ENCODE results near the gene CERK. TPM values are rescaled to one million over a fixed set of nuclear protein-coding genes. Genes with fewer than 3 reads are reported as not detected.

CERK gene
- total RNA-seq, 4 donors from 2014 or later = 37.3 to 51.1 (median 48.0) TPM

DNA sequence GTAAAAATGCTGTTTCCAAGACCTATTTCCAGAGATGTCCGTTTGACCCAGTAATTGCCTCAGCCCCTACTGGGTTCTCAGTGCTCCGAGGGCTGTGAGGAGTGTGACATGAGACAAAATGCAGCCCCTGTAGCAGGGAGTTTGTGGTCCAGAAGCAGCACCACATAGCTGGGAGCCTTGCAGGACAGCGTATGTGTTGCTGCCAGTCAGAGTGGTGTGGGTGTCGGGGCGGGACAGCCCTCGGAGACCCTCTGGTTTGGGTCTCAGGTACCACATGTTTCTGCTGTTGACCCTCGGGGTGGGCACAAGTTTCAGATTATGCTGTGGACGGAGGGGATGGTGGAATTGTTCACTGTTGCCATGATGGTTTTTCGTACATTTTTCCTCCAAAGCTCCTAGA is 41.6 kb upstream of the CERK start:
- intact Hi-C loops (cut with DNase I) = no loop called here
- Histone ChIP-seq H3K27me3 (no peaks in the 10 kb centered on the region), H3K4me1 (peaks cover 30 to 34% (median 32%) of the 10 kb centered on the region in 4 donors), H3K9me3 (no peaks in the 10 kb centered on the region), H3K27ac (replicated peaks in 1 of 4) (no peak overlapping the region), H3K4me3 (no peak overlapping the region), H3K36me3 (no peaks in the 10 kb centered on the region)
- WGBS = 83% methylated on average over 7 of the region's 9 CpGs
- no peak for DNase-seq (ENCODE audit: extremely low spot score)
- no peak for TF ChIP-seq POLR2AphosphoS5 (IDR thresholded peaks at IDR 0.05)
- no peak for TF ChIP-seq CTCF (IDR thresholded peaks at IDR 0.05)
- no peak for TF ChIP-seq EP300 (IDR thresholded peaks at IDR 0.05)
- no peak for TF ChIP-seq POLR2A (IDR thresholded peaks at IDR 0.05; ENCODE audit: low read depth)

DNA sequence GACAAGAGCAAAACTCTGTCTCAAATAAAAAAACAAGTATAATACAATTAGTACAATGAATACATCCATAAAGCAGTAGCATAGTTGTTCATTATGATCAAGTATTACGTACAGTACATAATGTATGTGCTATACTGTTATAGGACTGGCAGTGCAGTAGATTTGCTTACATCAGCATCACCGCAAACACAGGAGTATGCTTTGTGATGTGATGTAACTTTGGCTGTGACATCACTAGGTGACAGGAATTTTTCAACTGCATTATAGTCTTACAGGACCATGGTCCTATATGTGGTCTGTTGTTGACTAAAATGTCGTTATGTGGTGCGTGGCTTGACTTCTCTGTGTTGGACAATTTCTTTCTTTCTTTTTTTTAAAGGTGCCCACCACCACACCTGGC is 41.0 kb upstream of the CERK start:
- H3K36me3 ChIP-seq = no peaks in the 10 kb centered on the region
- H3K9me3 ChIP-seq = no peaks in the 10 kb centered on the region
- peaks cover 36 to 41% (median 38%) of the 10 kb centered on the region in 4 donors for H3K4me1 ChIP-seq
- no peak overlapping the region for H3K27ac ChIP-seq (replicated peaks in 1 of 4)
- H3K4me3 ChIP-seq = no peak overlapping the region
- DNase-seq (ENCODE audit: extremely low spot score) = no peak
- intact Hi-C loops (cut with DNase I) = no loop called here
- TF ChIP-seq POLR2AphosphoS5 (IDR thresholded peaks at IDR 0.05) = no peak
- no peak for TF ChIP-seq EP300 (IDR thresholded peaks at IDR 0.05)
- no peak for TF ChIP-seq POLR2A (IDR thresholded peaks at IDR 0.05; ENCODE audit: low read depth)
- TF ChIP-seq CTCF (IDR thresholded peaks at IDR 0.05) = no peak
- WGBS = 91% methylated on average over 3 of the region's 4 CpGs
- no peaks in the 10 kb centered on the region for H3K27me3 ChIP-seq

- H3K36me3 ChIP-seq = no peaks in the 10 kb centered on the region
- H3K9me3 ChIP-seq = no peaks in the 10 kb centered on the region
- intact Hi-C loops (cut with DNase I) = no loop called here
- peaks cover 47 to 55% (median 52%) of the 10 kb centered on the region in 4 donors for H3K4me1 ChIP-seq
- 62% methylated on average over 8 of the region's 11 CpGs for WGBS
- H3K27ac ChIP-seq (replicated peaks in 1 of 4) = no peak overlapping the region
- no peak for DNase-seq (ENCODE audit: extremely low spot score)
- H3K27me3 ChIP-seq = no peaks in the 10 kb centered on the region
- H3K4me3 ChIP-seq = no peak overlapping the region
- no peak for TF ChIP-seq CTCF (IDR thresholded peaks at IDR 0.05)
- TF ChIP-seq EP300 (IDR thresholded peaks at IDR 0.05) = no peak
- no peak for TF ChIP-seq POLR2A (IDR thresholded peaks at IDR 0.05; ENCODE audit: low read depth)
- TF ChIP-seq POLR2AphosphoS5 (IDR thresholded peaks at IDR 0.05) = no peak
Measured at GRCh38 chr22:46777609-46777970, 39.5 kb upstream of the CERK start.

DNA sequence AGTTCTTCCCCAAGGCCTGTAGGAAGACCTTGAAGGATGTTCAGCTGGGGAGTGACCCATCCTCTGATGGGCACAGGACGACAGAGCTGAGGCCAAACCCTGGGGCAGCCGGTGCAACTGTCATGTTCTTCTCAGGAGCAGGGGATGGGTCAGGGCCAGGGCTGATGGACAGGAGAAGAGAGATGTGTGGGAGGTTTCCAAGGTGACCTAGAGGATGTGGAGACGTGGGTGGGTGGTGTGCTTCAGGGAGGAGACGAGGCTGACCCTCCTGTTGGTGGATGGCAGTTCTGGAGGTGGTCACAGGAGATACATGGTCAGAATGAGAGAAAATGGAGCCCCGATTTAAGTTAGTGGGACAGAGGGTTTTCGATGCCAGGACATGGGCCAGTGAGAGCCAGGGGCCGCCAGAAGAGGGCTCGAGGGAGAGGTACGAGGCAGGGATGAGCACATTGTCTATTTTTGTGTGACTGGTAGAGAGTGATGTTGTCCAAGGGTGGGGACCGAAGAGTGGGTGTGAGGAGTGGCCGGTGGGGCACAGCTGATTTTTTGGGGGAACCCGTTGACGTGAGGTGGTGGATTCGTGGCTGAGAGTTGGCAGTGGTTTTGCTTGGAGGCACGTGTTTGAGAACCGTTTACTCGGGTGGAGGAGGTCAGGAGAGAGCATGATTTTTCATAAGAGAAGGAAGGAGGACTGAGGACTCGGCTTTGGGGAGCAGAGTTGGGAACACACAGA is 39.0 kb upstream of the CERK start:
- TF ChIP-seq EP300 (IDR thresholded peaks at IDR 0.05) = no peak
- Histone ChIP-seq H3K27me3 (no peaks in the 10 kb centered on the region), H3K36me3 (no peaks in the 10 kb centered on the region), H3K9me3 (no peaks in the 10 kb centered on the region), H3K4me1 (peaks cover 47 to 55% (median 52%) of the 10 kb centered on the region in 4 donors), H3K27ac (replicated peaks in 1 of 4) (no peak overlapping the region), H3K4me3 (no peak overlapping the region)
- intact Hi-C loops (cut with DNase I) = no loop called here
- WGBS = 68% methylated on average over 18 of the region's 18 CpGs
- no peak for DNase-seq (ENCODE audit: extremely low spot score)

DNA sequence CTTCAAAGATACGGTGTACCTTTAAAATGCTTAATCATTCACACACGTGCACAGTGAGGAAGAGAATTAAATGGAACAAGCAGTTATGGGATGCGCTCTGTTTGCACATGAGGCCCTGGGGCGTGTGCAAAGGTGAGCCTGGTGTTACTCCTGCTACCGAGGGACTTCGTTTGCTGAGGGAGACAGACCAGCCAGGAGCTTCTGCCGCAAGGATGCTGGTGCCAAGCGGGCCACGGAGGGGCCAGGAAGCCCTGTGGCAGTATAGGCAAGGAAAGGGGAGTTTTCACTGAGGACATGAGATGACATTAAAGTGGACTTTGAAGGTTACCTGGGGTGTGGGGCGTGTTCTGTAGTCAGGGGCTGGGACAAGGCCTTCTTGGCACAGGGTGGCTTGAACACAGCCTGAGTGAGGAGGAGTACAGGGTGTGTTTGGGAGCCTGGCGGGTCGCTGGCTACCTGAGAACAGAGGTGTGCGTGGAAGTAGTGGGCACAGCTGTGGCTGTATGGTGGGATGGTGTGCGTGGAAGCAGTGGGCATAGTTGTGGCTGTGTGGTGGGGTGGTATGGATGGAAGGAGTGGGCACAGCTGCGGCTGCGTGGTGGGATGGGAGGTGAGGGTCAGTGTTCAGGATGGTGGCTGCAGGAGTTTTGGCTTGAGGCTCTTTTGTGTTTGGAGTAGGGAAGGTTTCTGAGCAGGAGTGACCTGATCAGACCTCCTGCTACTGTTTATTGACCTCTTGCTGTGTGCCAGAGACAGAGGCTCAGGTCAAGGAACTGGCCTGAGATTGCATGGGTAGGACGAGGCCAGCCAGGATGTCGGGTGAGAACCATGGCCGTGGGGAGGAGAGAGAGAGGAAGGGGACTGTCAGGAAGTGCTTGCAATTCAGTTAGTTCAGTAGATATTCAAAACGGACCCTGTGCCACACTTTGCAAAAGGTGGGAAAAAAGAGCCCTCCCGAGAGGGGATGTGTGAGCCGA is 38.1 kb upstream of the CERK start:
- Histone ChIP-seq H3K4me3 (no peak overlapping the region), H3K4me1 (peaks cover 52 to 57% (median 54%) of the 10 kb centered on the region in 4 donors), H3K9me3 (no peaks in the 10 kb centered on the region), H3K36me3 (no peaks in the 10 kb centered on the region), H3K27ac (replicated peaks in 1 of 4) (no peak overlapping the region), H3K27me3 (no peaks in the 10 kb centered on the region)
- DNase-seq (ENCODE audit: extremely low spot score) = no peak
- intact Hi-C loops (cut with DNase I) = no loop called here
- TF ChIP-seq EP300 (IDR thresholded peaks at IDR 0.05) (no peak), POLR2A (IDR thresholded peaks at IDR 0.05; ENCODE audit: low read depth) (no peak), POLR2AphosphoS5 (IDR thresholded peaks at IDR 0.05) (no peak), CTCF (IDR thresholded peaks at IDR 0.05) (no peak)
- WGBS = 79% methylated on average over 22 of the region's 22 CpGs

Measured in esophagus muscularis mucosa (tissue), 4 donors.